Calu3 (cell line): ENCODE data around the gene PRSS33. TPM values are rescaled to one million over a fixed set of nuclear protein-coding genes. Genes with fewer than 3 reads are reported as not detected.

ENCODE experiments used
- BruUV-seq: library from RNA; stranded (reverse); fragments of 400-500 nt; replicated peaks from 2 replicates; lab custom pipeline; 2021; lab: Mats Ljungman, UMichigan
- CTCF ChIA-PET: fragments of 300-600 bp; sonication (Branson Sonifier 250); formaldehyde crosslinking; loops from one replicate; lab custom pipeline; 2022; ENCODE audit warnings: antibody characterized with exemption; lab: Charles Lee
- DNase-seq: peaks from one replicate; pipeline ENCODE4 v3.0.0; 2022
- H3K27ac Mint-ChIP-seq: one replicate; pipeline ENCODE4 v1.8.0; 2022; ENCODE audit warnings: mixed read lengths; ENCODE audit not compliant: unreplicated experiment
- H3K27me3 Mint-ChIP-seq: one replicate; pipeline ENCODE4 v1.8.0; 2022; ENCODE audit warnings: mixed read lengths; ENCODE audit not compliant: unreplicated experiment
- H3K36me3 Mint-ChIP-seq: one replicate; pipeline ENCODE4 v1.8.0; 2022; ENCODE audit warnings: mild to moderate bottlenecking, moderate library complexity, mixed read lengths; ENCODE audit not compliant: insufficient read depth, unreplicated experiment
- H3K4me1 Mint-ChIP-seq: one replicate; pipeline ENCODE4 v1.8.0; 2022; ENCODE audit warnings: mild to moderate bottlenecking, low read depth, mixed read lengths; ENCODE audit not compliant: unreplicated experiment
- H3K4me3 Mint-ChIP-seq: one replicate; pipeline ENCODE4 v1.8.0; 2022; ENCODE audit warnings: mild to moderate bottlenecking, low read depth, moderate library complexity, mixed read lengths; ENCODE audit not compliant: unreplicated experiment
- H3K9me3 Mint-ChIP-seq: one replicate; pipeline ENCODE4 v1.8.0; 2022; ENCODE audit warnings: low read depth, mixed read lengths; ENCODE audit not compliant: unreplicated experiment
- CTCF ChIP-seq: fragments of 200-600 bp; IDR thresholded peaks from one replicate; pipeline ENCODE4 v1.8.0; 2022; ENCODE audit warnings: antibody characterized with exemption; ENCODE audit not compliant: unreplicated experiment
- intact Hi-C: fragments of 100-400 bp; cut with micrococcal nuclease; formaldehyde crosslinking; loops from one replicate; pipeline ENCODE4 v1.10.0; 2022; ENCODE audit not compliant: unreplicated experiment
- total RNA-seq: library from RNA; stranded (reverse); gene quantifications from 2 replicates; pipeline ENCODE4 v1.2.3, GENCODE V29; 2022

PRSS33 gene
- total RNA-seq, 1 experiment from 2014 or later = 13.2 TPM

GRCh38 chr16:2762711-2763110 lies 24.6 kb downstream of the PRSS33 start:
- H3K36me3 Mint-ChIP-seq = peaks cover 100% of the 10 kb centered on the region
- no peaks in the 10 kb centered on the region for H3K27me3 Mint-ChIP-seq
- TF ChIP-seq CTCF = no peak
- no peak for DNase-seq
- BruUV-seq = no TSS peak
- H3K27ac Mint-ChIP-seq = peak overlapping the region; percentile 57
- CTCF ChIA-PET = interaction anchor here (0.7 kb wide), 1 partner anchor 36 kb away, joined by 3 read pairs; the partner anchor contains the start of gene PRSS41
- H3K4me1 Mint-ChIP-seq = peaks cover 30% of the 10 kb centered on the region
- peaks cover 8% of the 10 kb centered on the region for H3K9me3 Mint-ChIP-seq
- intact Hi-C loops = no loop called here
- H3K4me3 Mint-ChIP-seq = peak overlapping the region; percentile 17

GRCh38 chr16:2761886-2762583 lies 25.3 kb downstream of the PRSS33 start:
- H3K27ac Mint-ChIP-seq = peak overlapping the region; percentile 57
- DNase-seq = no peak
- no TSS peak for BruUV-seq
- intact Hi-C loops = no loop called here
- no peaks in the 10 kb centered on the region for H3K27me3 Mint-ChIP-seq
- CTCF ChIA-PET = no interaction called here
- peaks cover 100% of the 10 kb centered on the region for H3K36me3 Mint-ChIP-seq
- peaks cover 33% of the 10 kb centered on the region for H3K4me1 Mint-ChIP-seq
- TF ChIP-seq CTCF = no peak
- H3K9me3 Mint-ChIP-seq = peaks cover 8% of the 10 kb centered on the region
- peak overlapping the region; percentile 17 for H3K4me3 Mint-ChIP-seq

GRCh38 chr16:2761472-2761871 lies 25.9 kb downstream of the PRSS33 start:
- no peak overlapping the region for H3K4me3 Mint-ChIP-seq

GRCh38 chr16:2757344-2757743 lies 30.0 kb downstream of the PRSS33 start:
- Mint-ChIP-seq H3K4me1 (peaks cover 55% of the 10 kb centered on the region), H3K4me3 (peak overlapping the region; percentile 10), H3K36me3 (peaks cover 100% of the 10 kb centered on the region), H3K27ac (peak overlapping the region; percentile 43), H3K9me3 (peaks cover 3% of the 10 kb centered on the region), H3K27me3 (no peaks in the 10 kb centered on the region)
- CTCF ChIA-PET = no interaction called here
- no peak for DNase-seq
- intact Hi-C loops = no loop called here
- BruUV-seq = no TSS peak
- no peak for TF ChIP-seq CTCF

More at GRCh38 chr16:2761472-2761871, 25.9 kb downstream of the PRSS33 start:
- Mint-ChIP-seq H3K4me1 (peaks cover 33% of the 10 kb centered on the region), H3K36me3 (peaks cover 100% of the 10 kb centered on the region), H3K27ac (peak overlapping the region; percentile 57), H3K9me3 (peaks cover 8% of the 10 kb centered on the region), H3K27me3 (no peaks in the 10 kb centered on the region)
- intact Hi-C loops = no loop called here
- no peak for TF ChIP-seq CTCF
- no peak for DNase-seq
- CTCF ChIA-PET = no interaction called here
- BruUV-seq = no TSS peak
